ENCODE data around the gene CEP170.

CEP170 gene

DNA sequence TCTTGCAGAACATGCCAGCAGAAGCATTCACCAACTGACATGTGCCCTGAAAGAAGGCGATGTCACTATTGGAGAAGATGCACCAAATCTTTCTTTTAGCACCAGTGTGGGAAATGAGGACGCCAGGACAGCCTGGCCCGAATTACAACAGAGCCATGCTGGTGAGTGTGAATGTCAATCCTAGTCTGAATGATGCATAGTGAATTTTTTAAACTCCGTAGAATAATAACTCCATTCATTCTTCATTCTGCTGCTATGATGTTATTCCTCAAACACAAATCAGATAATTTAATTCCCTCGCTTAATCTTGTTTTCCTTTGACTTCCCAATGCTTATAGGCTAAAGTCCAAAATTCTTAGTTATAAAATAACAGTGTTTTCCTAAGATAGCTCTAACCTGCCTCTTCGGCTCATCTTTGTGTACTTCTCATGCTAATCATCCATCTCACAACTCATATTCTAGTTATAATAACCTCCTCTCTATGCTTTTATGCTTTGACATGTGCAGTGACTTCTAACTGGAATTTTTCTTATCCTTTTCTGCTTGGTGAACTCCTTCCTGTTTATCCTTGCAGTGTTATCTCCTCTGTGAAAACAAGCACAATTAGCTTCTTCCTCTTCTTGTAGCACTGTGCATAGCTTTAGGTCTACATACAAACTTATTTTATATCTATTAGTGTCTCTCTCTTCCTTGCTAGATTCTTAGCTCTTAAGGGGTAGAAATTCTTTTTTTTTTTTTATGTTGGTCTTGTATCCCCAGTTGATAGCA lies 15.2 kb upstream of the CEP170 start:
- H3K27me3 ChIP-seq (replicated peaks; ENCODE audit: insufficient read depth, low read length) = no peaks in the 10 kb centered on the region
- H3K9ac ChIP-seq (ENCODE audit: low read length) = no peak overlapping the region
- no peak overlapping the region for H2AFZ ChIP-seq (ENCODE audit: low read length)
- H3K79me2 ChIP-seq (ENCODE audit: low read length) = no peaks in the 10 kb centered on the region
- H3K4me3 ChIP-seq (ENCODE audit: low read length) = no peak overlapping the region
- no peaks in the 10 kb centered on the region for H3K9me2 ChIP-seq (replicated peaks; ENCODE audit: insufficient read depth, low read length)
- TF ChIP-seq EZH2 (optimal IDR thresholded peaks at IDR 0.05; ENCODE audit: low read depth, low read length) = no peak
- no peak for TF ChIP-seq EZH2phosphoT487 (IDR thresholded peaks at IDR 0.05; ENCODE audit: low read length)
- TF ChIP-seq, protein P1, sequence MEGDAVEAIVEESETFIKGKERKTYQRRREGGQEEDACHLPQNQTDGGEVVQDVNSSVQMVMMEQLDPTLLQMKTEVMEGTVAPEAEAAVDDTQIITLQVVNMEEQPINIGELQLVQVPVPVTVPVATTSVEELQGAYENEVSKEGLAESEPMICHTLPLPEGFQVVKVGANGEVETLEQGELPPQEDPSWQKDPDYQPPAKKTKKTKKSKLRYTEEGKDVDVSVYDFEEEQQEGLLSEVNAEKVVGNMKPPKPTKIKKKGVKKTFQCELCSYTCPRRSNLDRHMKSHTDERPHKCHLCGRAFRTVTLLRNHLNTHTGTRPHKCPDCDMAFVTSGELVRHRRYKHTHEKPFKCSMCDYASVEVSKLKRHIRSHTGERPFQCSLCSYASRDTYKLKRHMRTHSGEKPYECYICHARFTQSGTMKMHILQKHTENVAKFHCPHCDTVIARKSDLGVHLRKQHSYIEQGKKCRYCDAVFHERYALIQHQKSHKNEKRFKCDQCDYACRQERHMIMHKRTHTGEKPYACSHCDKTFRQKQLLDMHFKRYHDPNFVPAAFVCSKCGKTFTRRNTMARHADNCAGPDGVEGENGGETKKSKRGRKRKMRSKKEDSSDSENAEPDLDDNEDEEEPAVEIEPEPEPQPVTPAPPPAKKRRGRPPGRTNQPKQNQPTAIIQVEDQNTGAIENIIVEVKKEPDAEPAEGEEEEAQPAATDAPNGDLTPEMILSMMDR (IDR thresholded peaks at IDR 0.05; ENCODE audit: low read length) = no peak
- peaks cover 3% of the 10 kb centered on the region; the same call in 1 of the 2 replicates for H3K36me3 ChIP-seq (replicated peaks; ENCODE audit: insufficient read depth, low read length)
- H3K4me1 ChIP-seq (ENCODE audit: low read length) = no peaks in the 10 kb centered on the region
- H3K4me2 ChIP-seq (ENCODE audit: low read depth, low read length) = no peak overlapping the region
- H3F3A ChIP-seq (ENCODE audit: insufficient read depth, low read length) = no peaks in the 10 kb centered on the region
- H3K27ac ChIP-seq (ENCODE audit: low read length) = no peak overlapping the region
- no peaks in the 10 kb centered on the region for H4K20me1 ChIP-seq (ENCODE audit: insufficient read depth, low read length)
- no peaks in the 10 kb centered on the region for H3K9me3 ChIP-seq (replicated peaks; ENCODE audit: insufficient read depth, low read length)
- DNase-seq = no peak

DNA sequence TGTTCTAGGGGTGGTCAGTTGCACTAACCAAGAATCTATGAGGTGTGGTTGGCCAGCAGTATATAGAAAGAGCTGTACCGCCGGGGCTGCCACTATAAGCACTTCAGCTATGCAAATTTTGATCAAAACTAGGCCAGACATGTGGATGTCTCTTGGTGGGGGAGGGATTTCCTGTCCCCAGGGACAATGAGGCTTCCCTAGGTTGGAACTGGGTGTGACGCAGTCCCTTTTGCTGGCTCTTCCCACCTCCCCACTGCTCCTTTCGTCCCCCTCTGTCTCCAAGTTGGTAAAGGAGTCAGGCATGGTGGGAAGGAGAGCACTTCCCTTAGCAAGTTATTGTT lies 14.3 kb upstream of the CEP170 start:
- H3K4me2 ChIP-seq (ENCODE audit: low read depth, low read length) = no peak overlapping the region
- no peak for DNase-seq
- H2AFZ ChIP-seq (ENCODE audit: low read length) = no peak overlapping the region
- no peaks in the 10 kb centered on the region for H3K36me3 ChIP-seq (replicated peaks; ENCODE audit: insufficient read depth, low read length)
- H4K20me1 ChIP-seq (ENCODE audit: insufficient read depth, low read length) = no peaks in the 10 kb centered on the region
- H3K9ac ChIP-seq (ENCODE audit: low read length) = no peak overlapping the region
- no peak overlapping the region for H3K4me3 ChIP-seq (ENCODE audit: low read length)
- H3F3A ChIP-seq (ENCODE audit: insufficient read depth, low read length) = no peaks in the 10 kb centered on the region
- no peaks in the 10 kb centered on the region for H3K27me3 ChIP-seq (replicated peaks; ENCODE audit: insufficient read depth, low read length)
- no peaks in the 10 kb centered on the region for H3K79me2 ChIP-seq (ENCODE audit: low read length)
- H3K9me2 ChIP-seq (replicated peaks; ENCODE audit: insufficient read depth, low read length) = no peaks in the 10 kb centered on the region
- no peaks in the 10 kb centered on the region for H3K9me3 ChIP-seq (replicated peaks; ENCODE audit: insufficient read depth, low read length)
- TF ChIP-seq, protein P1 (IDR thresholded peaks at IDR 0.05; ENCODE audit: low read length) = no peak
- no peak for TF ChIP-seq EZH2 (optimal IDR thresholded peaks at IDR 0.05; ENCODE audit: low read depth, low read length)
- no peak for TF ChIP-seq EZH2phosphoT487 (IDR thresholded peaks at IDR 0.05; ENCODE audit: low read length)
- H3K27ac ChIP-seq (ENCODE audit: low read length) = no peak overlapping the region
- H3K4me1 ChIP-seq (ENCODE audit: low read length) = no peaks in the 10 kb centered on the region

DNA sequence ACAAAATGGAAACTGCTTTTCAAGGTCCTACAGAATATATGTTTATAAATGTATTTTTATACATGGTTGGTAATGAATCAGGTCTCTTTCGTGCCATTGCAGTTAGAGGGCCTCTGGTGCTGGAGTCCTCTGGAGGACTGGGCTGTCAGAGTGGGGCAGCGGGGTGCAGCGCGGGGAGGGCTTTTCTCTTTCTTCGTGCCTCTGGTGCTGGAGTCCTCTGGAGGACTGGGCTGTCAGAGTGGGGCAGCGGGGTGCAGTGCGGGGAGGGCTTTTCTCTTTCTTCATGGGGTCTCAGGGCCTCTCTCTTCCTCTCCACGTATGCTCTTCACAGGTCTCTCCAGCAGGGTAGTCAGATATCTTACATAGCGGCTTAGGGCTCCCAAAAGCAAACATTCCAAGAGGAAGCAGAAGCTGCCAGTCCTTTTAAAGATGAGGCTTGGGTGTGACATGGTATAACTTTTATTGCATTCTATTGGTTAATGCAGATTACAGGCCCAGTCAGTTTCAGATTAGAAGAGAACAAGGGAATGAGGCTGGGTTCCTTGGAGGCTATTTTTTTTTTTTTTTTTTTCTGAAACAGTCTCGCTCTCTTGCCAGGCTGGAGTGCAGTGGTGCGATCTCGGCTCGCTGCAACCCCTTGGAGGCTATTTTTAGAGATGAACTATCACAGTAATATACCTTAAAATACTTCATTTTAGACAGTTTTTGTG lies 13.8 kb upstream of the CEP170 start:
- Histone ChIP-seq H3K4me2 (ENCODE audit: low read depth, low read length) (no peak overlapping the region), H2AFZ (ENCODE audit: low read length) (no peak overlapping the region), H3K9me2 (replicated peaks; ENCODE audit: insufficient read depth, low read length) (no peaks in the 10 kb centered on the region), H3K9me3 (replicated peaks; ENCODE audit: insufficient read depth, low read length) (no peaks in the 10 kb centered on the region), H3K4me3 (ENCODE audit: low read length) (no peak overlapping the region), H3K27me3 (replicated peaks; ENCODE audit: insufficient read depth, low read length) (no peaks in the 10 kb centered on the region), H3K79me2 (ENCODE audit: low read length) (0 out of 2 replicates have a peak, but pooled peaks cover under 1% of the 10 kb centered on the region), H3K9ac (ENCODE audit: low read length) (no peak overlapping the region), H3F3A (ENCODE audit: insufficient read depth, low read length) (no peaks in the 10 kb centered on the region), H4K20me1 (ENCODE audit: insufficient read depth, low read length) (no peaks in the 10 kb centered on the region), H3K4me1 (ENCODE audit: low read length) (no peaks in the 10 kb centered on the region), H3K36me3 (replicated peaks; ENCODE audit: insufficient read depth, low read length) (no peaks in the 10 kb centered on the region), H3K27ac (ENCODE audit: low read length) (no peak overlapping the region)
- DNase-seq = no peak
- TF ChIP-seq EZH2 (optimal IDR thresholded peaks at IDR 0.05; ENCODE audit: low read depth, low read length) = no peak
- TF ChIP-seq, protein P1 (IDR thresholded peaks at IDR 0.05; ENCODE audit: low read length) = no peak
- no peak for TF ChIP-seq EZH2phosphoT487 (IDR thresholded peaks at IDR 0.05; ENCODE audit: low read length)
